ENCODE measurements around the gene CDH23. TPM values are rescaled to one million over a fixed set of nuclear protein-coding genes. Genes with fewer than 3 reads are reported as not detected.

Gene CDH23
- total and polyA plus RNA-seq, 2 donors (not counting 1 experiment from before 2014, with no cell fraction given) = 0.37 to 0.89 TPM

GRCh38 chr10:71815515-71816130, 418.9 kb downstream of the CDH23 start:
- TF ChIP-seq CTCF (IDR thresholded peaks at IDR 0.05) (no peak), EZH2 (IDR thresholded peaks at IDR 0.05; ENCODE audit: borderline replicate concordance, insufficient read depth, low read depth, low read length, poor library complexity, severe bottlenecking) (no peak)
- Histone ChIP-seq H3K4me2 (replicated peaks; ENCODE audit: low read depth, low read length, poor library complexity, severe bottlenecking) (no peak overlapping the region), H3K4me1 (ENCODE audit: control insufficient read depth in 2 of 2, insufficient read depth in 2 of 2, low read length in 2 of 2) (peaks cover 5 to 11% of the 10 kb centered on the region in 2 donors), H2AFZ (ENCODE audit: insufficient read depth, low read depth, low read length, poor library complexity, severe bottlenecking) (no peak overlapping the region), H3K27me3 (replicated peaks in 1 of 4; ENCODE audit: control extremely low read depth in 1 of 4, control insufficient read depth in 3 of 4, insufficient read depth in 4 of 4, low read length in 3 of 4) (no peaks in the 10 kb centered on the region), H3K9me3 (ENCODE audit: control extremely low read depth in 1 of 3, control insufficient read depth in 2 of 3, insufficient read depth in 1 of 3, low read length in 2 of 3) (no peaks in the 10 kb centered on the region), H4K20me1 (ENCODE audit: control insufficient read depth, insufficient read depth, low read length, poor library complexity, severe bottlenecking) (no peaks in the 10 kb centered on the region), H3K4me3 (ENCODE audit: control extremely low read depth in 1 of 5, extremely low read depth in 1 of 5, insufficient read depth in 1 of 5, low read depth in 2 of 5, low read length in 4 of 5) (no peak overlapping the region), H3K79me2 (ENCODE audit: control insufficient read depth, insufficient read depth, low read length) (no peaks in the 10 kb centered on the region), H3K27ac (ENCODE audit: low read length in 2 of 2) (no peak overlapping the region), H3K36me3 (replicated peaks in 1 of 2; ENCODE audit: control extremely low read depth in 1 of 2, control insufficient read depth in 1 of 2, extremely low read depth in 1 of 2, insufficient read depth in 2 of 2, low read length in 1 of 2) (peaks cover 0 to 52% of the 10 kb centered on the region in 2 experiments), H3K9ac (ENCODE audit: low read length) (no peak overlapping the region)
- no peak overlapping the region for H3K4me3 Mint-ChIP-seq
- H3K9me3 Mint-ChIP-seq (ENCODE audit: insufficient read depth) = no peaks in the 10 kb centered on the region
- POLR2A ChIA-PET = no interaction called here
- intact Hi-C loops (cut with micrococcal nuclease) = no loop called here
- no peaks in the 10 kb centered on the region for H3K27me3 Mint-ChIP-seq
- CTCF ChIA-PET = interaction anchor here (5.9 to 8.6 kb wide), 2 partner anchors 78 to 107 kb away, joined by 52 to 106 read pairs; no protein-coding TSS in a partner anchor
- 92% methylated on average over 12 of the region's 15 CpGs for WGBS (ENCODE audit: insufficient coverage)
- H3K27ac Mint-ChIP-seq = peak overlapping the region; percentile 50
- ATAC-seq (ENCODE audit: low read depth) (no peak), DNase-seq (no peak)
- peaks cover 6% of the 10 kb centered on the region for H3K4me1 Mint-ChIP-seq

- no peaks in the 10 kb centered on the region for H3K9me3 ChIP-seq (ENCODE audit: control extremely low read depth in 1 of 3, control insufficient read depth in 2 of 3, insufficient read depth in 1 of 3, low read length in 2 of 3)
- H4K20me1 ChIP-seq (ENCODE audit: control insufficient read depth, insufficient read depth, low read length, poor library complexity, severe bottlenecking) = no peaks in the 10 kb centered on the region
- H3K4me3 Mint-ChIP-seq = no peak overlapping the region
- TF ChIP-seq EZH2 (IDR thresholded peaks at IDR 0.05; ENCODE audit: borderline replicate concordance, insufficient read depth, low read depth, low read length, poor library complexity, severe bottlenecking) = no peak
- WGBS (ENCODE audit: insufficient coverage) = 94% methylated on average over 10 of the region's 12 CpGs
- H3K79me2 ChIP-seq (ENCODE audit: control insufficient read depth, insufficient read depth, low read length) = no peaks in the 10 kb centered on the region
- ATAC-seq (ENCODE audit: low read depth) (no peak), DNase-seq (no peak)
- H3K27ac Mint-ChIP-seq = no peak overlapping the region
- H3K9ac ChIP-seq (ENCODE audit: low read length) = no peak overlapping the region
- no peaks in the 10 kb centered on the region for H3K27me3 Mint-ChIP-seq
- CTCF ChIA-PET = interaction anchor here (1.1 to 8.6 kb wide), 3 partner anchors 43 to 232 kb away, joined by 3 to 106 read pairs (median 3); no protein-coding TSS in a partner anchor
- no peaks in the 10 kb centered on the region for H3K27me3 ChIP-seq (replicated peaks in 1 of 4; ENCODE audit: control extremely low read depth in 1 of 4, control insufficient read depth in 3 of 4, insufficient read depth in 4 of 4, low read length in 3 of 4)
- H3K4me1 ChIP-seq (ENCODE audit: control insufficient read depth in 2 of 2, insufficient read depth in 2 of 2, low read length in 2 of 2) = peaks cover 5 to 10% of the 10 kb centered on the region in 2 donors
- H3K4me1 Mint-ChIP-seq = peaks cover 6% of the 10 kb centered on the region
- intact Hi-C loops (cut with micrococcal nuclease) = no loop called here
- no peak overlapping the region for H3K27ac ChIP-seq (ENCODE audit: low read length in 2 of 2)
- no peak overlapping the region for H3K4me3 ChIP-seq (ENCODE audit: control extremely low read depth in 1 of 5, extremely low read depth in 1 of 5, insufficient read depth in 1 of 5, low read depth in 2 of 5, low read length in 4 of 5)
- no peak overlapping the region for H2AFZ ChIP-seq (ENCODE audit: insufficient read depth, low read depth, low read length, poor library complexity, severe bottlenecking)
- H3K9me3 Mint-ChIP-seq (ENCODE audit: insufficient read depth) = no peaks in the 10 kb centered on the region
- H3K36me3 ChIP-seq (replicated peaks in 1 of 2; ENCODE audit: control extremely low read depth in 1 of 2, control insufficient read depth in 1 of 2, extremely low read depth in 1 of 2, insufficient read depth in 2 of 2, low read length in 1 of 2) = peaks cover 0 to 61% of the 10 kb centered on the region in 2 experiments
- POLR2A ChIA-PET = no interaction called here
- H3K4me2 ChIP-seq (replicated peaks; ENCODE audit: low read depth, low read length, poor library complexity, severe bottlenecking) = no peak overlapping the region
These were observed 419.7 kb downstream of the CDH23 start for GRCh38 chr10:71816421-71816851.
